NT2/D1 (cell line): ENCODE results near the gene SLC39A2.

Experiments used
- SUZ12 ChIP-seq: IDR thresholded peaks from 2 replicates; pipeline ENCODE4 v1.6.1; 2011; ENCODE audit not compliant: insufficient read length, insufficient read depth; ENCODE audit errors: extremely low read depth
- YY1 ChIP-seq: IDR thresholded peaks from 2 replicates; pipeline ENCODE4 v1.6.1; 2011; ENCODE audit not compliant: insufficient read length, insufficient read depth
- ZNF274 ChIP-seq: IDR thresholded peaks from 2 replicates; pipeline ENCODE4 v1.6.1; 2011; ENCODE audit warnings: mild to moderate bottlenecking, low read depth, low read length

DNA sequence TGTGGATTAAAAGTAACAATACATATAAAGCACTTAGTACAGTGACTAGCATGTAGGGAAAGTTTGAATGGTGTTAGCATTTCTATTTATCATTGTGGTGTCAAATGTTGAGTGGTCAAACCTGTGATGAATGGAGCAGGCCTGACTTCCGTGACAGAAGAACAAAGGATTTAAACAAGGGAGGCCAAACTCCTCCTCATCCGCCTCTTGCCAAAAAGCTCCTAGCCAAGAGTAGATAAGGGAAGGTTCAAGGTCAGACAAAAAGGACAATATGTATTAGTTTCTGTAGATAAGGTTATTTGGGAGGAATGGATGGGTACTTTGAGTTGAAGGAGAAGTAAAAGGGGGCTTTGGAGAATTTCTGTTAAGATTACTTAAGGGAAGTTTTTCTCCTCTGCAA, 49.5 kb downstream of the SLC39A2 start:
- TF ChIP-seq ZNF274 (no peak), YY1 (no peak), SUZ12 (no peak)
